HTR-8/SVneo (cell line): ENCODE measurements around the gene RB1.
"Not testable (repeated sequence)": the region's sequence is repeated elsewhere in the genome, so short reads cannot be mapped to it uniquely, and the experiment has no call there.

ENCODE experiments used
- DNase-seq: peaks from one replicate; pipeline ENCODE4 v3.0.0; 2011; ENCODE audit warnings: low spot score, mixed read lengths; ENCODE audit not compliant: insufficient read length
- FAIRE-seq: peaks from 2 replicates; lab custom pipeline; 2011; peaks lifted over from hg19 to GRCh38; lab: Jason Lieb, UNC

RB1 gene

DNA sequence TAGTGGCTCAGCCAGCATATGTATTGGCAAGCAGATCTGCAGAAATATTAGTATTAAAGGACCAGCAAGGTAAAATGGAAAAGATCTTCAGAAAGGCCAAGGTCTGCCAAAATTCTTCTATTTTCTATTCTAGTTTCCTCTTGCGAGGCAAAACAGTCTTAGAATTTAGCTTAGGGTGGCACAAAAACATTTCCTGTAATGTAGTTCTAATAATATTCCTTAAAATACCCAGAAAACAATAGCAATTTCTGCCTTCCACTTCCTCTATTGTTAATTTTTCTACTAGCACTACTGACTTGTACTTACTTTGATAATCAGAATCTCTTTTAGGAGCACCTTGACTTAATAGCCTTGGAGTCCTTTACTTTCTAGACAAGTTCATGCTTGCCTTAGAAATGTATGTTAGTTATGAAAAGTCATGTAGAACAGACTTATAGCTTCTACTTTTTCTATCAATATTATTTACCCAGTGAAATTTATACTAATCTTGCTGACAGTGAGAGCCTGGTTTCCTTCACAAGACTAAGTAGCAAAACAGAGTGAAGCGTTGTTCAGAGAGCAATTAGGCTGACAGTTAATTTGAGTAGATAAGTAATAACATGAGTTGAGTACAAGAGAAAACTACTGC lies 133.2 kb downstream of the RB1 start:
- DNase-seq (no peak), FAIRE-seq (no peak)

DNA sequence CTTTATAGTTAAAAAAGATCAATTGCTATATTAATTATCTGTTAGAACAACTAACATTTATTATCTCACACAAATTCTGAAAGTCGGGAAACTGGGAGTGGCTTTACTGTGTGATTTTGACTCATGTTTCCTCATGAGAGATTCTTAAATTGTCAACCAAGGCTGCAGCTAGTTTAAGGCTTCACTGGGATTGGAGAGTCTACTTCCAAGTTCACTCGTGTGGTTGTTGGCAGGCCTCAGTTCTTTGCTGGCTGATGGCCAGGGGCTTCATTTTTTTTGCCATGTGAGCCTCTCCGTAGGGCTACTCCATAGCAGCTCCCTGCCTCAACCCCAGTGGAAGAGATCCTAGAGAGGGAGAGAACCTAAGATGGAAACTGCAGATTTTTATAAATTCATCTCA lies 133.8 kb downstream of the RB1 start:
- FAIRE-seq (no peak), DNase-seq (no peak)

DNA sequence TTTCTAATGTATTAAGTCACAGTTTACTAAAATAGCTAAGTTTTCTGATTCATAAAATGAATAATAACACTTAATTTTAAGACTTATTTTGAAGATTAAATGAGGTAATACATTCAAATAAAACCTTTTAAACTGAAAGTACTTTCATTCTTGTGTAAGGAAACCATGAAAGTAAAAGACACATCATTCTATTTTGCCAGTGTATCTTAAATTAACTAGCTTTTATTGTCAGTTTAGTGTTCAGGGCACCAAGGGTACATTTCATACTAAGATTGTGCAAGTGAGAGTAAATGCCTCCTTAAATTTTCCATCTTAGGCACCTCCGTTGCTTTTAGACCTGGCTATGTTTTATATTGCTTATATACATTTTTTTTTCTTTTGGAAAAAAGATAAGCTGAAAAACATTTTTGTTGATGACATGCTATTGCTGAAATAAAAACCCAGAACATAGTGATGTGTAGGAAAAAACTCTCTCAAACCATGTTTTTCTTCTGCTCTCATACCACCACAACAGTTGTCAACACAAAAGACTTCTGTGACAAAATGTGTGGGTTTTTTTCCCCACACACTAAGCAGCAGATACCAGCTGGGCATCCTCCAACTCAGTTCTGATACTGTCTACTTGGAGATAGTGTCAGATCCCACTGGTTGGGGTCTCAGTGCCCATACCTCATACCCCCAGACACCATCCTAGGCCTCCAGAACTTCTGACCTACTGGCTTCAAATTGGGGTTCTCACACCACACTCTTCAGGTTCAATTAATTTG lies 140.1 kb downstream of the RB1 start:
- no peak for FAIRE-seq
- no peak for DNase-seq

DNA sequence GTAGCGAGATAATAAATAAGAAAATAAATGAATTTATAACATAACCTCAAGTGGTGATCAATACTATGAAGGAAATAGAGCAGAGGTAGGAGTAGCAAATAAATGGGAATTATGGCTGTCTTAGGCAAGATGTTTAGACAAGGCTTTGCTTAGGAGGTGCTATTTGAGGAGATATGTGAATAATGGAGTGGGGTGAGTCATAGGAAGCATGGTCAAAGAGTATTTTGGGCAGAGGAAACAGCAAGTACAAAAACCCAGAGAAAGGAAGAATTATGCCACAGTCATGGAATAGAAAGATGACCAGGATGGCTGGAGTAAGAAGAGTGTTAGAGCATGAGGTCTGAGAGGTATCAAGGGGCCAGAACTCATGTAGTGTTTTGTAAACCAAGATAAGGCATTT lies 142.9 kb downstream of the RB1 start:
- FAIRE-seq, result no peak
- DNase-seq, result no peak

DNA sequence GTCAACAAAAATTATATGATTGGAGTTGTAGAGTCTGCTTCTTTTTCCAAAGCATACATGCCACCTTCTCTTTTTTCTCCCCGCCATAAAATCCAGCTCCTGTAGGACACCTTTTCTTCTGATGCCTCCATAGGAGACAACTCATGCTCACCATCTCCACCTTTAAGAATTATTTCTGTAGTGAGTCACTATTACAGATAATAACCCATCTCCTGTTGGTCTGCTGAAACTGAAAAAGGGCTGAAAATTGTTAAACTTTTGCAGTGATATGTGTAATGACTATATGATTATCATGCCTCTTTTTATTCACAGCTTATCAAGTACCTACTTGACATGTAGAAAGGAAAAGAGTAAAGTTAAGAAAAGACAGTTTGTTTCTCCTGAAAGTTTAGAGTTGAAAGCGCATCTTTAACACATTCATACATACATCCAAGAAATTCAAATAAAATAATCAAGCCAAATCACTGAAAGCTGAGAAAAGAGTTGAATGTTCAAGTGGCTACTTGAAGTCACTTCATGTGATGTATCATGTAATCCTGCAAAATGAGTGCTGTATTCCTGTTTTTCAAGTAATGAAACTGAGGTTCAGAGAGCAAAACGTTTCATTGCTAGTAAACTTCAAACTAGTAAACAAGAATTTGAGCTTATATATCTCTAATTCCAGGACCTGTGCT lies 144.9 kb downstream of the RB1 start:
- FAIRE-seq, result no peak
- DNase-seq, result no peak

DNA sequence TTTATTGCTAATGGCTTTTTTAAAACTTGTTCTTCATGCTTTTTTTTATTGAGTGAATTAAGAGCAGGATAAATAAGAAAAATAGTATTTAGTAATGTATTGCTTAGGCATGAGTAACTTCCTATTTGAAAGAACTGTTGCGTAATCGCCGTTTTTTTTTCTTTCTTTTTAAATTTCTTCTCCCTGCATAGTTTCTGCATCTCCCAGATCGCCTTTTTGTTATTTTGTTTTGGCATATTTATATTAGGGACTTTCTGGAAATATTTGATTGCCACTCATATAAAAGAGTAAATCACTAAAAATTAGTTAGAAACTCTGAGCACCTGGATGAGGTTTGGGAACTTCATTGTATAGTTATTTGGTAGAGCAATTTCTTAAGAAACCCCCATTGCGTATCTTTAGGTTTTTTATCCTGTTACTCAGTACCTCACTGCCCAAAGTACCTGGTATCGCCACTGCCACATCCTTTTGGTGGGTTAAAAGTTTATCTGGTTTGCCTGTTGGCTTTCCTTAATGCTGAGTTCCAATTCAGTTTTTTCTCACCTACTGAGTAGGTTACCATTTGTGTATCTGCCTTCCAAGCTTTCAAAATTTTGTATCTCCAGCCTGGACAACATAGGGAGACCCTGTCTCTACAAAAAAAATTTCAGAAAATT lies 145.5 kb downstream of the RB1 start:
- no peak for DNase-seq

DNA sequence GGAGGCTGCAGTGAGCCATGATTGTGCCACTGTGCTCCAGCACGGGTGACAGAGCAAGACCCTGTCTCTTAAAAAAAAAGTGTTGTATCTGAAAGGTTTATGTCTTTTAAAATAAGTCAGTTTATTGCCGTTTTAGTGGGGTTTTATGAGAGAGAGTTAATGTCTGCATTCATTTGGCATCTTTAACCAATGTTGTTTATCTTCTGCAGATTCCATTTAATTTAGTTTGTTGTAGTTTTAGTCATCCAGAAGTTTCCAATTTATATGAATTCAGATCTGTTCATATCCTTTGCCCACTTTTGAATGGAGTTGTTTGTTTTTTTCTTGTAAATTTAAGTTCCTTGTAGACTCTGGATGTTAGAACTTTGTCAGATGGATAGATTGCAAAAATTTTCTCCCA lies 146.1 kb downstream of the RB1 start:
- DNase-seq, result no peak
- FAIRE-seq, result no peak

More for the DNA sequence above, 145.5 kb downstream of the RB1 start:
- no peak for FAIRE-seq

DNA sequence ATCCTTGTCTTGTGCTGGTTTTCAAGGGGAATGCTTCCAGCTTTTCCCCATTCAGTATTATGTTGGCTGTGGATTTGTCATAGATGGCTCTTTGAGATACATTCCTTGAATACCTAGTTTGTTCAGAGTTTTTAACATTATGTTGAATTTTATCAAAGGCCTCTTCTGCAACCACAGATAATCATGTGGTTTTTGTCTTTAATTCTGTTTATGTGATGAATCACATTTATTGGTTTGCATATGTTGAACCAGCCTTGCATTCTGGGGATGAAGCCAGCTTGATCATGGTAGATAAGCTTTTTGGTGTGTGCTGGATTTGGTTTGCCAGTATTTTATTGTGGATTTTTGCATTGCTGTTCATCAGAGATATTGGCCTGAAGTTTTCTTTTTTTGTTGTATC lies 147.6 kb downstream of the RB1 start:
- FAIRE-seq, DNase-seq: not testable (repeated sequence)

DNA sequence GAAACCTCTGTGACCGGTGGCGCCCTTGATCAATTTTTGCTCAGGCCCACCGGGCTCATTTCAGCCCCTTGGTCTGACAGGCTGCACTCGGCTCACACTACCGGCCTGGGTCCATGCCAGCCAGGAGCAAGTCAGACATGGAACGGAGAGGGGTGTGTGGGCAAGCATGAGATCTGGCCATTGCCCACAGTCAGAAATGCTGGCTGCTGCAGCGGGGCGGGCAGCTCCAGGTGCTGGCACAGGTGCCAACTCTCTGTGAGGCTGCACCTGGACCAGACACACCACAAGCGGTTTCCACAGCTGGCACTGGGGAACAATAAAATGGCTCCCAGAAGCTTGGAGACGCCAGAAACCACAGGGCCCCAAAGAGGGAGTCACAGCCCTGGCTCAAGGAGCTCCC lies 153.0 kb downstream of the RB1 start:
- FAIRE-seq (no peak), DNase-seq (no peak)

DNA sequence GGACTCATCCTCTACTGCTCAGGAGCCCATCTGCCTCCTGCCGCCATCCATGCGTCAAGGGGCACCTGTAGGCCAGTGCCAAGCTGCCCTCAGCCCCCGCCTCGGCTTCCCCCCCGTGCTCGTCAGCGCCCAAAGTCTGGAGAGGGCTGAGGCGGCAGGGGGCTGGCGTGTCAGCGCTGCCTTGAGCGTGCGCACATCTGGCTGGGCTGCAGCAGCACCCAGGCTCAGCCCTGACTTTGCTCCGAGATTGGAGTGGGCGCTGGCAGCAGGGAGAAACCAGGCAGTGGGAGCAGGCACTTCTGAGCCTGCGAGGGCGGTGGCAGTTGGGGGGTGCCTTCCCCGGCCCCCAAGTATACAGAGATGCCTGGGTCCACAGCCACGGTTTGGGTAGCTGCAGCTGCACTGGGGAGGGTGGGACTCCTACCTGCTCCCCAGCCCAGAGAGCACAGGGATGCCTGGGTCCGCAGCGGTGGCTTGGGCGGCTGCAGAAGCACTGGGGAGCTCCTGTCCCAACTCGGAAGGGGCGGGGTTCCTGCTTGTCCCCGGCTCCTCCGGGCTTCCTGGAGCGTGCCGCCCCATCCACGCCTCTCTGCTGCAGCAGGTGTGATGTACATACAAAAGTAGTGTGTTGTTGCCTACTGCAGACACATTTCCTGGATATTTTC lies 154.2 kb downstream of the RB1 start:
- DNase-seq (no peak), FAIRE-seq (no peak)

DNA sequence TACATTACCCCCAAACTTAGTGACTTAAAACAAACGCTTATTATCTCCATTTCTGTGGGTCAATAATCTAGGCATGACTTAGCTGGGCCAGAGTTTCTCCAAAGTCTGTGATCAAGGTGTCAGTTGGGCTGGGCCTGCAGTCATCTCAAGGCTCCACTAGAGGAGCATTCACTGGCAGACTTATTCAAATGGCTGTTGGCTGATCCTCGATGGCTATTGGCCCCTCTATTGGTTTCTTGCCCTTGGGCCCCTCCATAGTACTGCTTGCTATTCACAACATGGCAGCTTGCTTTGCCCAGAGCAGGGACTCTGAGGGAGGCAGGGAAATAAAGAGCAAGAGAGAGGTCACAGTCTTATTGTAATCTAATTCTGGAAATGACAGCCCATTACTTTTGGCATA lies 171.7 kb downstream of the RB1 start:
- DNase-seq (no peak), FAIRE-seq (no peak)

DNA sequence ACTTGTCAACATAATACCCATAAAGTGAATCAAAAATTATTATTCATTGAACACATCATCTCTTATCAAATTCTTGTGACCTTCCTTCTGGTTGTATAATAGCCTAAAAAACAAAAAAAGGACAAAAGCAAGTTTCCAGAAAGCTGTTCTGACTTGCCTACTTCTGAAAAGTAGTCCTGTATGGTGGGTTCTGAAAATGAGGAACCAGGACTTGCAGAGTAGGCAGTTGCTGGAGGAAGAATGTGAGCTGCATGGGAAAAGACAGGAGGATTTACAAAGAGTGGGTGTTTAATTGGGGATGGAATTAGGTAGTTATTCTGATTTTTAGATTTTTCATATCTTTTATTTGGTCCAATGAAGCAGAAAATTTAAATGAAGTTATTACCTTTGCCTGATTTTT lies 172.7 kb downstream of the RB1 start:
- no peak for FAIRE-seq
- DNase-seq, result no peak

DNA sequence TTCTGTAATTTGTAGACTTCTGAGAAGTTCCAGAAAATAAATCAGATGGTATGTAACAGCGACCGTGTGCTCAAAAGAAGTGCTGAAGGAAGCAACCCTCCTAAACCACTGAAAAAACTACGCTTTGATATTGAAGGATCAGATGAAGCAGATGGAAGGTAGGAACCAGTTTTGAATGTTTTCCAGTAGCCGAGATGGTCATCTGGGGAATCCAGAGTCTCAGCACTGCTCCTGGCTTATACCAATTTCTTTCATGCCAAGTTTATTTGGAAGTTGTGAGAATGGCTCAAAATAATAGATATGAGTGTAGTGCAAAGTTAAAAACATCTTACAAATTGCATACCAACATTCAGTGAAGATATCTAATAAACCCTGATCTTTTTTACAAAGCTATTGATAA lies 173.1 kb downstream of the RB1 start:
- FAIRE-seq, result no peak
- DNase-seq, result no peak

DNA sequence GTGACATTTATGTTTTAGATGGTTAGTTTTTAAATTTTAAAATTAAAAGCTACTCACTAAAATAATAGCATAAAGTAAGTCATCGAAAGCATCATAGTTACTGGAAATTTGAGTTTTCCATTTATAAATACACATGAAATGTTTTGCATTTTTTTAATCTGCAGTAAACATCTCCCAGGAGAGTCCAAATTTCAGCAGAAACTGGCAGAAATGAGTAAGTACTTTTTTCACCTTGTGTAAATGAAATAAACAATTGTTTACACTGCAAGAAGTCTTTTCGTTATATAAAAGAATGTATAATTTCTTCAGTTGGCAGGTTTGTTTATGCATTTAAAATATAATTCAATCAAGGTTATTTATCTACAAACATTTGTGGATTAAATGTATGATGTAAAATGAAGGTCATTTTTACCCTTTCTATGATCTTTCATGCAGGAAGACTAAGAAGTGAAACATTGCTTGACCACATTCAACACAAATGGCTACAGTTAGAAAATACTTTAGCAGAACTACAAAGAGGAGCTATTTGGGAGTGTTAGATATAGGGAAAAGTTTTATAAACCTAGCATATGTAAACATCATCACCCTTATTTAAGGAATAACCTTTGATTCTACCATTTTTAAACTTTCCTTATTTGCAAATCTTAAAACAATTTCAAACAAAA lies 173.8 kb downstream of the RB1 start:
- FAIRE-seq (no peak), DNase-seq (no peak)

DNA sequence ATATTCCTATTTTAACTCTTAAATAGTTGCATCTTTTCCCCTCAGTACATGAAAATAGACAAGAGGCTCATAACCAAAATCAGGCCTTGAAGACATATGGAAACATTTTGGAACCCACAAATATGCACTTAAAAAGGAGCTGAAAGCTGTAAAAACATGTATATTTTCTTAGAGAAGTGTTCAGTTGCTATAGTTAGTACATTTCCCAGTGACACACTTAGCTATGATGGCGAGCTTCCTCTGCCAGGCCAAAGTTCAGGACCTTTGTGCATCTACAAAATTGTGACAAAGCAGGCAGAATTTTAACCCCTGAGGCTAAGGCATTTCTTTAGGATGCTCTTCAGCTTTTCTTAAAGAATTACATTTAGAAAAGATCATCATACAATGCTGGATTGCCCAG lies 174.8 kb downstream of the RB1 start:
- DNase-seq (no peak), FAIRE-seq (no peak)

DNA sequence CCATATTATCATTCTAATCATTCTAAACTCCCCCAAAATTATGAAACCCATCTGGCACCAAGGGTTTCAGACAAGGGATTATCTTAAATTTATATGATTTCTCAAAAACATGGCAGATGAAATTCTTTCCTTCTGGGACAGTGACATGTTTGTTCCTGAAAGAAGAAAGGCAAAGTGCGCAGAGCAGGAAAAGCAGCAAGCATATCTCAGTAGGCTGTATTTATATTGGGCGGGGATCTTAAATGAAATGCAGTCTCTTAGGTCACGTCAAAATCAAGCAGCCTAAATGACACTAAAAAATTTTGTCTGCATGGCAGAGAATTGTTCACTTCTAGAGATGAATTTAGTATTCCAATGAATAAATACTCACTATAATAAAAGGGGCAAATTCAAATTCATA lies 180.0 kb downstream of the RB1 start:
- DNase-seq (no peak), FAIRE-seq (no peak)

DNA sequence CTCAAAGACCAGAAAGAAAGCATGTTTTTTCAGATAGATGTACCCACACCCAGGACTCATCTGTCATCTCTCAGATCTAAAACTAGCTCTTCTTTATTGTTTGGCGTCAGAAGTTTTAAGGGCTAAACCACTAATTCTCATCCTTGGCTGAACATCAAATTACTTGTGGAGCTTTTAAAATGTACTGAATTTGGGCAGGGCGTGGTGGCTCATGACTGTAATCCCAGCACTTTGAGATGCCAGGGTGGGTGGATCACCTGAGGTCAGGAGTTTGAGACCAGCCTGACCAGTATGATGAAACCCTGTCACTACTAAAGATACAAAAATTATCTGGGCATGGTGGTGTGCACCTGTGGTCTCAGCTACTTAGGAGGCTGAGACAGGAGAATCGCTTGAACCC lies 181.9 kb downstream of the RB1 start:
- no peak for FAIRE-seq
- no peak for DNase-seq

DNA sequence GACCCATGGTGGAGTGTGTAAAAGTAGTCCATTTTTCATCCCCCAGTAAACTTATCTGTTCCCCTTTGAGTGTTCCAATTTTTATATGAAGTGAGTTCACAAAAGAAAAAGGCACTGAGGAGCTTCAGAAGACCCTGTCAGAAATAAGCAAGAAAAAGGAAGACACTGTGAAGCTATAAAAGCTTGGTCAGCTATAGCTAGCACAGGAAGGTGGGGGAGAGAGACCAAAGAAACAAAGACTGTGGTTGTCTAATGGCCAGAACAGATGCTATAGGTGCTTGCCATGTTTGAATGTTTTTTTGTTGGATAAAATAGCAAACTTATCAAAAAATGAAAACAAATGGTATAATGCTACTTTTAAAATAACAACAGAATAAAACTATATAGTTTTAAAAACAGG lies 182.8 kb downstream of the RB1 start:
- no peak for FAIRE-seq

DNA sequence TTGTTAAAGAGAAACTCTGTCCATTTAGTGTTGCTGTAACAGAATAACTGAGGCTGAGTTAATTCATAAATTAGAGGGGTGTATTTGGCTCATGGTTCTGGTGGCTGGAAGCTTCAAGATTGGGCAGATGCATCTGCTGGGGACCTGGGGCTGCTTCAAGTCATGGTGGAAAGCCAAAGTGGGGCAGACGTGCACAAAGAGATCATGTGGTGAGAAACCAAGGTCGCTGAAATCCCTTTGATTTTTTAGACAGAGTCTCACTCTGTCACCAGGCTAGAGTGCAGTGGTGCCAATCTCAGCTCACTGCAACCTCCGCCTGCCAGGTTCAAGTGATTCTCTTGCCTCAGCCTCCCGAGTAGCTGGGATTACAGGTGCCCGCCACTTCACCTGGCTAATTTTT lies 183.3 kb downstream of the RB1 start:
- FAIRE-seq, result no peak
- DNase-seq, result no peak

More for the DNA sequence above, 182.8 kb downstream of the RB1 start:
- no peak for DNase-seq

DNA sequence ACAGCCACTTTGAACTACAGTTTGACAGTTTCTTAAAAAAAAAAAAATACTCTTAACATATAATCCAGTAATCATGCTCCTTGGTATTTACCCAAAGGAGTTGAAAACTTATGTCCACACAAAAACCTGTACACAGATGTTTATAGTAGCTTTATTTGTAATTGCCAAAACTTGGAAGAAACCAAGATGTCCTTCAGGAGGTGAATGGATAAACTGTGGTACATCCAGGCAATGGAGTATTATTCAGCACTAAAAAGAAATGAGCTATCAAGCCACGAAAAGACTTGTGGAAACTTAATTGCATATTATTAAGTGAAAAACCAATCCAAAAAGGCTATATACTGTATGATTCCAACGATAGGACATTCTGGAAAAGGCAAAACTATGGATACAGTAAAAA lies 184.4 kb downstream of the RB1 start:
- no peak for DNase-seq
- no peak for FAIRE-seq
